HG02642 (cell line): Measurements from ENCODE around the gene EXOC2.

Experiments
- ATAC-seq: cut with Tn5 transposase; IDR thresholded peaks from one replicate; pipeline ENCODE4 v1.9.1; 2021; ENCODE audit warnings: mild to moderate bottlenecking; ENCODE audit not compliant: unreplicated experiment, poor library complexity

EXOC2 gene

GRCh38 chr6:548517-548916, 144.4 kb downstream of the EXOC2 start:
- no peak for ATAC-seq

DNA sequence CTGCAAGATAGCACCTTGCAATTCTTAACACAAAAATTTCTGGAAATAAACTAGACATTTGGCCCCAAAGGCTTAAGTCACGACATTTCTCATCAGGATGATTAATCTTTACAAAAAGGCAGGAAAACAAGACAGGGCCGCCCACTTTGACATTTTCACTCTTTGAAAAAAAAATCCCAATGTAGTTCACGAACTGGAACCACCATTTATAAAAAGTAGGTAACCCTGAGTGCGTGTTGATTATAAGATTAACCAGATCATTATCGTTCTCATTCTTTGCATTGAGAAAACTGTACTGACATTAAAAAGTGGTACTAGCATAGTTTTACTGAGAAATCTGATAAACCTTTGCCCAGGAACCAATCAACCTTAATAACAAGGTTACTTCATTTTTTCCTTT, 144.8 kb downstream of the EXOC2 start:
- ATAC-seq, result no peak

DNA sequence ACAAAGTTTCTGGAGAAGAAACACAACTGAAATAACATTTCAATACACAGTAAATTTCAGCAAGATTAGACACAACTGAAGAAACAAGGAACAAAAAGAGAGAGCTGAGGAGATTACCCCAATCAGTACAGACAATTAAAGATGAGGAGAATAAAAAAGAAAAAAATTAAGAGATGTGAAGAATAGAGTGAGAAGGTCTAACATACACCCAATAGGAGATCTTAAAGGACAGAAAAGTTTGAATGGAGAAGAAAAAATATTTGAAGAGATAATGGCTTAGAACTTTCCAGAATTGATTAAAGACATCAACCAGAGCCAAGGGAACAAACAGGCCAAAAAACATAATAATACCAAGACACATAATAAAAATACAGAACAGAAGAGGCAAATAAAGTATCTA, 152.4 kb downstream of the EXOC2 start:
- no peak for ATAC-seq

DNA sequence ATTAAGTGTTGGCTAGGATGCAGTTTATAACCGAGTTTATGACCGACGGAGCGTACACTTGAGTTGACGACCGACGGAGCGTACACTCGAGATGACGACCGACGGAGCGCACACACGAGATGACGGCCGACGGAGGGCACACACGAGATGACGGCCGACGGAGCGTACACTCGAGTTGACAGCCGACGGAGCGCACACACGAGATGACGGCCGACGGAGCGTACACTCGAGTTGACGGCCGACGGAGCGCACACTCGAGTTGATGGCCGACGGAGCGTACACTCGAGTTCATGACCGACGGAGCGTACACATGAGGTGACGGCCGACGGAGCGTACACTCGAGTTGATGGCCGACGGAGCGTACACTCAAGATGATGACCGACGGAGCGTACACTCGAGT, 155.8 kb downstream of the EXOC2 start:
- ATAC-seq, result no peak

DNA sequence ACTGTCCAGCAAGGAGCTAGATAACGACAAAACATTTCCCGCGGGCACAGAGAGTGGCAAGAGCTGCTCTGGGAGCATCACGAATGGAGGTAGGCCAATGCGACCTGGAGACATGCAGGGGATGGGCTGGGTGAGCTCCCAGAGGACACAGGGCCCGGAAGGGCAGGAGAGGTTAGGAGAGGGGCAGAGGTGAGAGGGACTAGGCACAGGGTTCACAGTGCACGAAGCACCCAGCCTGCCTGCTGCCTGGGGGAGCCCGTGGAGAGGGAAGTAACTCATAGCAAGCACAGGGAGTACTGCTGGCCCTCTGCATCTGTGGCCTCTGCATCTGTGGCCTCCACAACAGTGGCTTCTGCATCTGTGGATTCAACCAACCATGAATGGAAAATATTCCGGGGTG, 162.5 kb downstream of the EXOC2 start:
- ATAC-seq, result no peak

DNA sequence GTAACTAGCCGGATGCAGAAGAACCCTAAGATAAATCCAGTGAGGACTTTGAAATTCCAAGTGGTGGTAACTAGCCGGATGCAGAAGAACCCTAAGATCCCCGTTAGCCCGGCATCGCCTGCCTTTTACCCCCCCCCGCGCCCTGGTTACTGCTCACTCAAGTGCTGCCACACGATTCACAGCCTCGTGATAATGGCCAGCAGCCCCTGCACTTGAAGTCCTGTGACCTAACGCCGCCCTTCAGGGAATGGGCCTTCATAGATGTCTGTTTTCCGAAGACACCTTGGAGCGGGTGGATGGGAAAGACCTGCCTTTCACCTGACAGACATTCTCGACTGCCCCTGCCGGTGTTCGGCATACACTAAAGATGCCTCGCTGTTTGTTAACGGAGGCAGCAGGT, 163.9 kb downstream of the EXOC2 start:
- no peak for ATAC-seq

- no peak for ATAC-seq
Measured at GRCh38 chr6:527989-528673, 164.8 kb downstream of the EXOC2 start.

DNA sequence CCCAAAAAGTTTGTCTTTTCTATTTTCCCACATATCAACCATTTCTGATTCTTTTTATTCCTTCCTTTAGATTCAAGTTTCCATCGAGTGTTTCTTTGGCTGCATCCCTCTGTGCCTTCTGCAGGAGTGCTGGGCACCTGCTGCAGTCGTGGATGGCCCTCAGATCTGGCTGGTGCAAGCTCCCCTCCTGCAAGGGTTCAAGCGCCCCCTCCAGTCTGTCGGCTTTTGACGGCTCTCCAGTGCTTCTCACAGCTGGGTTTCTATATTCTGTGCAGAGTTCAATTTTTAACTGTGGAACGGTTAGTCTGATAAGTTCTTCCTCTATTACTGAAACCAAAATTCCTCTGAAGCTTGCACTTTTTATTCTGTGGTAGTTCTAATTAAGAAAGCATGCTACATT, 168.1 kb downstream of the EXOC2 start:
- ATAC-seq, result no peak

DNA sequence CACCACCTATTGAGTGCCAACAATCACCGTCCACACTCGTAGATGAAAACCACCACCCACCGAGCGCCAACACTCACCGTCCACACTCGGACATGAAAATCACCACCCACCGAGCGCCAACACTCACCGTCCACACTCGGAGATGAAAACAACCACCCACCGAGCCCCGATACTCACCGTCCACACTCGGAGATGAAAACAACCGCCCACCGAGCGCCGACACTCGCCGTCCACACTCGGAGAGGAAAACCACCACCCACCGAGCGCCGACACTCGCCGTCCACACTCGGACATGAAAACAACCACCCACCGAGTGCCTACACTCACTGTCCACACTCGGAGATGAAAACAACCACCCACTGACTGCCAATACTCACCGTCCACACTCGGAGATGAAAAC, 172.1 kb downstream of the EXOC2 start:
- ATAC-seq, result no peak

DNA sequence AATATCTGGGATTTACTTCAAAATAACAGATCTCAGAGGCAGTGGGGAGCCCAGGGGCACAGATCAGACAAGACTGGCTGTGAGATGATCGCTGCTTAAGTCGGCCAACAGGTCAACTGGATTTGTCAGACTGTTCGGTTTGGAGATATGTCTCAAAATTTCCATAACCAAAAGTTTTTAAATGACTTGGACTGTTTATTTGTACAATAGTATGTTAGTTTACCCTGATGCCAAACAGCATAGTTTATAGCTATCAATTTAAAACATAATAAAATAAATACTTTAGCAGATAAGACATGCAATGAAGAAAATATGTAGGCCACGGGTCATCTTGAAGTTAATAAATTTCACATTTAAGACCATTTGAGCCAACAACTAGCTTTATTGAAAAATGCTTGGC, 174.7 kb downstream of the EXOC2 start:
- ATAC-seq, result no peak

- ATAC-seq, result no peak
Measured at GRCh38 chr6:516213-516612, 176.7 kb downstream of the EXOC2 start.

- no peak for ATAC-seq
Measured at GRCh38 chr6:515267-515666, 177.7 kb downstream of the EXOC2 start.

GRCh38 chr6:514396-514978, 178.5 kb downstream of the EXOC2 start:
- ATAC-seq, result no peak

GRCh38 chr6:513961-514360, 179.0 kb downstream of the EXOC2 start:
- ATAC-seq, result no peak

DNA sequence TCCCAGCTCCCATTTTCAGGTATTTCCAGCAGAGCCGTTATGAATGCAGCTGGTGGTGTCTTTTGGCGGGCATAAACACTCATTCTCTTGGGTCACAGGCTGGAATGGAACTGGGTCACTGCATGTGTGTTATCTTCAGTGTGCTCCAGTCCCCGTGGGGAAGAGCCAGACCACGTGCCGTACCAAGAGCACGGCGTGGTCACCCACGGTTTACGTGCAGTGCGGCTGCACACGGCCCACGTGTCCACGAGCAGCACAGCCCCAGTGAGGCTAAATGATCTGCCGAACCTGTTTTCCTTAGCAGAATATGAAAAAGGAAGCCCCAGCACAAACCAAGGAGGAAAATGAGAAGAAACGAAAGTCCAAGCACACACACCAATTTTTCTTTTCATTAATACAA, 179.9 kb downstream of the EXOC2 start:
- no peak for ATAC-seq

GRCh38 chr6:511488-512137, 181.3 kb downstream of the EXOC2 start:
- ATAC-seq, result no peak

- ATAC-seq, result no peak
Measured at GRCh38 chr6:509676-510075, 183.3 kb downstream of the EXOC2 start.

DNA sequence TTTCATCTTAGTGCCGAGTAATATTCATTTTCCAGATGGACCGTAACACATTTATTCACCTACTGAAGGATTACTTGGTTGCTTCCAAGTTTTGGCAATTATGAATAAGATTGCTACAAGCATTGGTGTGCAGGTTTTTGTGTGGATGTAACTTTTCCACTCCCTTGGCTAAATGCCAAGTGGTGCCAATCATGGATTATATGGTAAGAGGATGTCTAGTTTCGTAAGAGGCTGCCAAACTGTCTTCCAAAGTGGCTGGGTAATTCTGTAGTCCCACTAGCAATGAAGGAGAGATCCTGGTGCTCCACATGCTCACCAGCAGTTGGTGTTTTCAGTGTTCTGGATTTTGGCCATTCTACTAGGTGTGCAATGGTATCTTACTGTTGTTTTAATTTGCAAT, 184.3 kb downstream of the EXOC2 start:
- no peak for ATAC-seq

DNA sequence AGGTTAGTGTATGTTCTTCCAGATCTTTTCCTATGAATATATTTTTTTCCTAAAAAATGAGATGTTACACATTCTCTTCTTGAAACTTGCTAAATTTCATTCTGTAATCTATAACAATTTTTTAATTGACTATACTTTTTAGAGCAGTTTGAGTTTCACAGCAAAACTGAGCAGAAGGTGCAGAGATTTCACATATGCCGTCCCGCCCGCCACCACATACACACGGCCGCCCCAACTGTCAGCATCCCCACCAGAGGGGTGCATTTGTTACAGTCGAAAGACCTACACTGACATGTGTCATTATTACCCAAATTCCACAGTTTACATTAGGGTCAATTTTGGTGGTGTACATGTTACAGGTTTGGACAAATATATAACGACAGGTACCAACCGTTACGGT, 184.9 kb downstream of the EXOC2 start:
- no peak for ATAC-seq

GRCh38 chr6:506920-507622, 185.9 kb downstream of the EXOC2 start:
- no peak for ATAC-seq

DNA sequence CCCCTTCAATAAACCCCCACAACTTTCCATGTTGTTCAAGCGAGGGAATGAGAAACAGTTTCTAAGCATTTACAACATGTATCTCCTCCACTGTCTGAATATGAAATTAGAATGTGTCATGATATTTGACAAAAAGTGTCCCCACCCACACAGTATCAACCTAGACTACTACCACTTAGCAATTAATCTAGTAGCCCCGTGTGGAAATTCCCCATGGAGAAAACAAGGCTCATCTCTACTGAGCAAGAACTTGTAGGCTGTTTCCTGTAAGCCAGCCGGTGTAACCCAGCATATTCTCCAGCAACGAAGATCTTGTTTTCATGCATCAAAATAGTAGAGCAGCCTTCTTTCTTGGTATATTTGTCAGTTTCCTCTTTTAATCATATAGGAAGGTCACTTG, 186.4 kb downstream of the EXOC2 start:
- no peak for ATAC-seq
